HEK293 (cell line): ENCODE results near the gene FBXL13.

Experiments used
- IKZF3 ChIP-seq: fragments of 450-650 bp; IDR thresholded peaks from 2 replicates; pipeline ENCODE4 v1.5.0; 2018; ENCODE audit warnings: missing biosample characterization, mild to moderate bottlenecking, missing genetic modification characterization, moderate library complexity
- SP3 ChIP-seq: fragments of 450-650 bp; formaldehyde crosslinking; IDR thresholded peaks from 2 replicates; pipeline ENCODE4 v1.5.1; 2016; ENCODE audit warnings: missing biosample characterization, missing genetic modification characterization
- ZNF426 ChIP-seq: fragments of 450-650 bp; formaldehyde crosslinking; IDR thresholded peaks from 2 replicates; pipeline ENCODE4 v1.5.1; 2017; ENCODE audit warnings: missing biosample characterization, missing genetic modification characterization, mild to moderate bottlenecking, inconsistent platforms, moderate library complexity
- ZNF544 ChIP-seq: fragments of 450-650 bp; formaldehyde crosslinking; IDR thresholded peaks from 2 replicates; pipeline ENCODE4 v1.5.0; 2017; ENCODE audit warnings: missing biosample characterization, missing genetic modification characterization
- TF ChIP-seq, protein P1 (sequence below): fragments of 450-650 bp; formaldehyde crosslinking; IDR thresholded peaks from 2 replicates; pipeline ENCODE4 v1.5.1; 2016; ENCODE audit warnings: missing biosample characterization, missing genetic modification characterization
- TF ChIP-seq, protein P2 (sequence below): fragments of 450-650 bp; formaldehyde crosslinking; conservative IDR thresholded peaks from 2 replicates; pipeline ENCODE4 v1.5.1; 2016; ENCODE audit warnings: low read depth, missing biosample characterization, missing genetic modification characterization

DNA sequence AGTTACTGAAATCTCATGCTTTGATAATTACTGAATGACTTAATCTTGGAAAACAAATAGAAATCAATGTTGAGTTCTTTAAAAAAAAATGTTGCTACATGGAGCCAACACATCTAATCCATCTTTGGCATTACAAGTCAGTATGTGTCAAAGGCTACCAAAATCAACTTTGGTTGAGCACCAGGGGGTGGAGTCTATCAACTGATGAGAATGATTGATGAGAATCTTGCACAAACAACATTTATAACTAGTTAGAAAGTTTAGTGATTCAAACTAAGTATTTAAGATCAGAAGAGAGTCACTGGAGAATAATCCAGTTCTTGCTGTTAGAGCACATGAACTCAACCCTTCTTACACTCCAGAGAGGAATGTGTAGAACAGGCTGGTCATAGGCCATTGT, 232.3 kb downstream of the FBXL13 start:
- TF ChIP-seq, protein P1, sequence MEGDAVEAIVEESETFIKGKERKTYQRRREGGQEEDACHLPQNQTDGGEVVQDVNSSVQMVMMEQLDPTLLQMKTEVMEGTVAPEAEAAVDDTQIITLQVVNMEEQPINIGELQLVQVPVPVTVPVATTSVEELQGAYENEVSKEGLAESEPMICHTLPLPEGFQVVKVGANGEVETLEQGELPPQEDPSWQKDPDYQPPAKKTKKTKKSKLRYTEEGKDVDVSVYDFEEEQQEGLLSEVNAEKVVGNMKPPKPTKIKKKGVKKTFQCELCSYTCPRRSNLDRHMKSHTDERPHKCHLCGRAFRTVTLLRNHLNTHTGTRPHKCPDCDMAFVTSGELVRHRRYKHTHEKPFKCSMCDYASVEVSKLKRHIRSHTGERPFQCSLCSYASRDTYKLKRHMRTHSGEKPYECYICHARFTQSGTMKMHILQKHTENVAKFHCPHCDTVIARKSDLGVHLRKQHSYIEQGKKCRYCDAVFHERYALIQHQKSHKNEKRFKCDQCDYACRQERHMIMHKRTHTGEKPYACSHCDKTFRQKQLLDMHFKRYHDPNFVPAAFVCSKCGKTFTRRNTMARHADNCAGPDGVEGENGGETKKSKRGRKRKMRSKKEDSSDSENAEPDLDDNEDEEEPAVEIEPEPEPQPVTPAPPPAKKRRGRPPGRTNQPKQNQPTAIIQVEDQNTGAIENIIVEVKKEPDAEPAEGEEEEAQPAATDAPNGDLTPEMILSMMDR (tag by site-specific recombination) = no peak
- TF ChIP-seq SP3 (no peak), ZNF426 (no peak), ZNF544 (tag by site-specific recombination) (no peak), IKZF3 (tag by site-specific recombination) (no peak)
- TF ChIP-seq, protein P2, sequence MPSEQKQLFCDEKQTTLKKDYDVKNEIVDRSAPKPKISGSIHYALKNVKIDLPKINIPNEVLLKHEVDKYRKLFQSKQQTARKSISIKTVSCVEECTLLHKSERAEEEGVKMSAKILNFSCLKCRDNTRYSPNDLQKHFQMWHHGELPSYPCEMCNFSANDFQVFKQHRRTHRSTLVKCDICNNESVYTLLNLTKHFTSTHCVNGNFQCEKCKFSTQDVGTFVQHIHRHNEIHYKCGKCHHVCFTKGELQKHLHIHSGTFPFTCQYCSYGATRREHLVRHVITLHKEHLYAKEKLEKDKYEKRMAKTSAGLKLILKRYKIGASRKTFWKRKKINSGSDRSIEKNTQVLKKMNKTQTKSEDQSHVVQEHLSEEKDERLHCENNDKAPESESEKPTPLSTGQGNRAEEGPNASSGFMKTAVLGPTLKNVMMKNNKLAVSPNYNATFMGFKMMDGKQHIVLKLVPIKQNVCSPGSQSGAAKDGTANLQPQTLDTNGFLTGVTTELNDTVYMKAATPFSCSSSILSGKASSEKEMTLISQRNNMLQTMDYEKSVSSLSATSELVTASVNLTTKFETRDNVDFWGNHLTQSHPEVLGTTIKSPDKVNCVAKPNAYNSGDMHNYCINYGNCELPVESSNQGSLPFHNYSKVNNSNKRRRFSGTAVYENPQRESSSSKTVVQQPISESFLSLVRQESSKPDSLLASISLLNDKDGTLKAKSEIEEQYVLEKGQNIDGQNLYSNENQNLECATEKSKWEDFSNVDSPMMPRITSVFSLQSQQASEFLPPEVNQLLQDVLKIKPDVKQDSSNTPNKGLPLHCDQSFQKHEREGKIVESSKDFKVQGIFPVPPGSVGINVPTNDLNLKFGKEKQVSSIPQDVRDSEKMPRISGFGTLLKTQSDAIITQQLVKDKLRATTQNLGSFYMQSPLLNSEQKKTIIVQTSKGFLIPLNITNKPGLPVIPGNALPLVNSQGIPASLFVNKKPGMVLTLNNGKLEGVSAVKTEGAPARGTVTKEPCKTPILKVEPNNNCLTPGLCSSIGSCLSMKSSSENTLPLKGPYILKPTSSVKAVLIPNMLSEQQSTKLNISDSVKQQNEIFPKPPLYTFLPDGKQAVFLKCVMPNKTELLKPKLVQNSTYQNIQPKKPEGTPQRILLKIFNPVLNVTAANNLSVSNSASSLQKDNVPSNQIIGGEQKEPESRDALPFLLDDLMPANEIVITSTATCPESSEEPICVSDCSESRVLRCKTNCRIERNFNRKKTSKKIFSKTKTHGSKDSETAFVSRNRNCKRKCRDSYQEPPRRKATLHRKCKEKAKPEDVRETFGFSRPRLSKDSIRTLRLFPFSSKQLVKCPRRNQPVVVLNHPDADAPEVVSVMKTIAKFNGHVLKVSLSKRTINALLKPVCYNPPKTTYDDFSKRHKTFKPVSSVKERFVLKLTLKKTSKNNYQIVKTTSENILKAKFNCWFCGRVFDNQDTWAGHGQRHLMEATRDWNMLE (tag by site-specific recombination) = no peak
